Sigmoid colon (tissue), 7 donors: ENCODE measurements around the gene SLC34A2. TPM values are rescaled to one million over a fixed set of nuclear protein-coding genes. Genes with fewer than 3 reads are reported as not detected.
"Not testable (repeated sequence)": the region's sequence is repeated elsewhere in the genome, so short reads cannot be mapped to it uniquely, and the experiment has no call there.

ENCODE experiments used
- DNase-seq: peaks from one replicate; pipeline ENCODE4 v3.0.0-alpha.2; 2019
- H3K27ac ChIP-seq, 4 donors: fragments of 200-600 bp; sonication (generic); one replicate each; pipeline ENCODE4 v1.5.1; 2016 to 2019; ENCODE audit warnings: mild to moderate bottlenecking in 1 of 4
- H3K27me3 ChIP-seq, 3 donors: fragments of 200-600 bp; sonication (generic); one replicate each; pipeline ENCODE4 v1.5.1; 2019; ENCODE audit warnings: mild to moderate bottlenecking in 1 of 3
- H3K36me3 ChIP-seq, 4 donors: fragments of 200-600 bp; sonication (generic); one replicate each; pipeline ENCODE4 v1.5.1; 2016 to 2019
- H3K4me1 ChIP-seq, 4 donors: fragments of 200-600 bp; sonication (generic); one replicate each; pipeline ENCODE4 v1.5.1; 2017 to 2019
- H3K4me3 ChIP-seq, 4 donors: fragments of 200-600 bp; sonication (generic); one replicate each; pipeline ENCODE4 v1.5.1; 2017 to 2019; ENCODE audit warnings: mild to moderate bottlenecking in 2 of 4, moderate library complexity in 1 of 4
- H3K9me3 ChIP-seq, 4 donors: fragments of 200-600 bp in 3 of 4; sonication (generic) in 3 of 4; one replicate each; pipeline versions ENCODE4 v1.5.1 to v1.6.1; 2013 to 2019
- EP300 ChIP-seq, 4 donors: sonication (generic); formaldehyde crosslinking; IDR thresholded peaks; one replicate each; pipeline ENCODE4 v1.6.1; 2017; ENCODE audit warnings: antibody characterized with exemption in 4 of 4
- POLR2A ChIP-seq, 2 donors: fragments of 450-650 bp; IDR thresholded peaks; one replicate each; pipeline ENCODE4 v1.6.1; 2016; ENCODE audit warnings: antibody characterized with exemption in 2 of 2, mild to moderate bottlenecking in 2 of 2, moderate library complexity in 2 of 2
- POLR2AphosphoS5 ChIP-seq, 4 donors: sonication (generic); formaldehyde crosslinking; IDR thresholded peaks; one replicate each; pipeline ENCODE4 v1.6.1; 2017; ENCODE audit warnings: antibody characterized with exemption in 4 of 4
- WGBS, 2 donors: extraction: QIAGEN DNeasy Blood & Tissue Kit; methylation state at CpG; one replicate each; pipeline ENCODE4 v1.1.7; 2013; 5-methylcytosine and 5-hydroxymethylcytosine counted together
- intact Hi-C: fragments of 100-400 bp; cut with DNase I; formaldehyde crosslinking; loops from one replicate; pipeline ENCODE4 v1.15.1; 2023
- polyA plus RNA-seq, 3 donors: library from polyadenylated mRNA; stranded (reverse); fragments of 200-250 nt; gene quantifications; one replicate each; pipeline ENCODE4 v1.2.3, GENCODE V29; 2013
- total RNA-seq, 4 donors: library from RNA; depleted of rRNA; stranded (reverse); fragments of >200 nt; gene quantifications; one replicate each; pipeline ENCODE4 v1.1.0, GENCODE V29; 2016
- TF ChIP-seq, protein P1 (sequence below), 4 experiments: fragments of 450-650 bp in 3 of 4; fragments of 200-600 bp in 1 of 4; IDR thresholded peaks; one replicate each; pipeline ENCODE4 v1.5.1; 2016 to 2019; ENCODE audit warnings: antibody characterized with exemption in 4 of 4, mild to moderate bottlenecking in 3 of 4, moderate library complexity in 2 of 4
- donor health status: healthy with polysubstance abuse.
- donor health status: Bipolar disorder and iron deficiency.
- donor health status: healthy.

The SLC34A2 gene
- not detected for total RNA-seq
- polyA plus RNA-seq = under 1 TPM in 2 of 3 donors, not detected in 1; 0.03 to 0.60 TPM

DNA sequence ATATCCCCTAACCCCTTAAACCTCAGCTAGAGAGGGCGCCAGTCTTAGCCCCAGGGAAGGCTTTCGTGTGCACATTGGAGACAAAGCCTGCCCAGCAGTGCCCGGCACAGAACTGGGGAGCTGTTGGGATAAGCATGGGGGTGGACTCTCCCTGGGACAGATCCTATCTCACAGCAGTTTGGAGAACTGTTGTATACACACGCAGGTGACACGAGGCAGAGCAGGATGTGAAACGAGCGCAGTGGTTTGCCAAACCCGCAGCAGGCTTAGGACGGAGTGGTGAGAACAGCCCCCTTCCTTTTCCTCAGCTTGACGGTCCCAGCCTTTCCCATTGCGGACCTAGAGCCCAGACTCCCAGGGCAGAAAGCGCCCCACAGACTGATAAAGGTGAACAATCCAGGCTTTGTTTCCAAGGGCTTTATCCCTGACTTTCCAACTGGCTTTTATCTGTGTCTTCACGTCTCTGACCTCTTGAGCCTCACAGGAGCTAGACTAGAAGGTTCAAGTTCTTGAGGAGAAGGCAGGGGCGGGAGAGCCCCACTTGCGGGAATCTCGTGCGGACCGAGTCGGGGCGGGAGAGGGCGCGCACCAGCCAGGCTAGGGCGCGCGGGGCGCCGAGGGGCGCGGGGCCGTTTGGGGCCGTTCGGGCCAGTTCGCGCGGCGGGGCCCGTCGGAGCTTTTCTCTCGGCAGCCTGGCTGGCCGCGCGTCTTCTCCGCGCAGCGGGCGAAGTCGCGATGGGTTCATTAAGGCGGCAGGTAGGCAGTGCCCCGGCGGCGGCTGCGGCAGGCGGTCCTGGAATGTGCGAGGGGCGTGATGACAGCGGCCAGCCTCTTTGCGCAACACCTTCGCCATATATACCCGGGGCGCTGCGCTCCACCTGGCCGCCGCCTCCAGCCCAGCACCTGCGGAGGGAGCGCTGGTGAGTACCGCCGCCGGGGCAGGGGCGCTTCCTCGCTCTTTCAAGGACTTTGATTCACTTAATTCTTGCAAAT lies at the start of gene SLC34A2:
SLC34A2 (plus strand) TSS at position 881 of the 993 bp plus-strand sequence. CDS start 6,650 bp downstream, outside the sequence.
- peaks cover 4 to 28% (median 14%) of the 10 kb centered on the region in 3 donors for H3K27me3 ChIP-seq
- no peak within 1 kb of the TSS for H3K27ac ChIP-seq

DNA sequence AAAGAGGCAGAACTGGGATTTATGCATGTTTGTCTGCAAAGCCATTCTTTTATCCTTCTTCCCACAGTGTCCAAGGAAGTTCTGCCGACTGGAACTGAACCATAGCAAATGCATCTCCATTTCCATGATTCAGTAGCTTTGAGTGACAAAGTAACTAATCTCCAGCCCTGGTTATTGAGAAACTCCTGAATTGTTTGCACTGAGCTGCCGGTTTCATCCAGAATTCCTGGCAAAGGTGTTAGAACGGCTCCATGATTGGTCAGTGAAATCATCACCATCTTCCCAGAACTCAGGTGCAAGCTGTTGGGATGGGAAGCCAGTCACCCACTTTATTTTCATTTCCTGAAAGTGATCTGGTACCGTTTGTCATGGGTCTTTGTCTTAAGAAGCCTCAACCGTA lies 47.0 kb upstream of the SLC34A2 start:
- no peaks in the 10 kb centered on the region for H3K36me3 ChIP-seq
- TF ChIP-seq EP300 (IDR thresholded peaks at IDR 0.05) = no peak
- TF ChIP-seq POLR2A (IDR thresholded peaks at IDR 0.05) = no peak
- TF ChIP-seq, protein P1, sequence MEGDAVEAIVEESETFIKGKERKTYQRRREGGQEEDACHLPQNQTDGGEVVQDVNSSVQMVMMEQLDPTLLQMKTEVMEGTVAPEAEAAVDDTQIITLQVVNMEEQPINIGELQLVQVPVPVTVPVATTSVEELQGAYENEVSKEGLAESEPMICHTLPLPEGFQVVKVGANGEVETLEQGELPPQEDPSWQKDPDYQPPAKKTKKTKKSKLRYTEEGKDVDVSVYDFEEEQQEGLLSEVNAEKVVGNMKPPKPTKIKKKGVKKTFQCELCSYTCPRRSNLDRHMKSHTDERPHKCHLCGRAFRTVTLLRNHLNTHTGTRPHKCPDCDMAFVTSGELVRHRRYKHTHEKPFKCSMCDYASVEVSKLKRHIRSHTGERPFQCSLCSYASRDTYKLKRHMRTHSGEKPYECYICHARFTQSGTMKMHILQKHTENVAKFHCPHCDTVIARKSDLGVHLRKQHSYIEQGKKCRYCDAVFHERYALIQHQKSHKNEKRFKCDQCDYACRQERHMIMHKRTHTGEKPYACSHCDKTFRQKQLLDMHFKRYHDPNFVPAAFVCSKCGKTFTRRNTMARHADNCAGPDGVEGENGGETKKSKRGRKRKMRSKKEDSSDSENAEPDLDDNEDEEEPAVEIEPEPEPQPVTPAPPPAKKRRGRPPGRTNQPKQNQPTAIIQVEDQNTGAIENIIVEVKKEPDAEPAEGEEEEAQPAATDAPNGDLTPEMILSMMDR (IDR thresholded peaks at IDR 0.05) = no peak
- no peak for TF ChIP-seq POLR2AphosphoS5 (IDR thresholded peaks at IDR 0.05)
- intact Hi-C loops = no loop called here
- no peaks in the 10 kb centered on the region for H3K9me3 ChIP-seq
- H3K4me1 ChIP-seq = no peaks in the 10 kb centered on the region
- H3K27ac ChIP-seq = no peak overlapping the region
- 56 to 75% methylated on average over 5 of the region's 5 CpGs for WGBS, 2 donors
- H3K4me3 ChIP-seq = no peak overlapping the region
- no peaks in the 10 kb centered on the region for H3K27me3 ChIP-seq
- no peak for DNase-seq

More for the DNA sequence above, at the start of gene SLC34A2:
- Histone ChIP-seq H3K36me3 (no peaks in the 10 kb centered on the region), H3K4me3 (peak within 1 kb of the TSS in 1 of 4 donors; percentile 16), H3K4me1 (peaks cover 0 to 7% (median 3%) of the 10 kb centered on the region in 4 donors), H3K9me3 (no peaks in the 10 kb centered on the region)
- 3 to 5% methylated on average over 71 of the region's 71 CpGs for WGBS, 2 donors
- no peak for DNase-seq
- TF ChIP-seq POLR2A (IDR thresholded peaks at IDR 0.05) (no peak), EP300 (IDR thresholded peaks at IDR 0.05) (no peak), POLR2AphosphoS5 (IDR thresholded peaks at IDR 0.05) (no peak)
- TF ChIP-seq, protein P1 (IDR thresholded peaks at IDR 0.05) = no peak
- intact Hi-C loops = no loop called here

GRCh38 chr4:25609976-25610375 lies 45.7 kb upstream of the SLC34A2 start:
- Histone ChIP-seq H3K27me3 (no peaks in the 10 kb centered on the region), H3K4me3 (no peak overlapping the region), H3K36me3 (no peaks in the 10 kb centered on the region), H3K9me3 (no peaks in the 10 kb centered on the region), H3K4me1 (no peaks in the 10 kb centered on the region), H3K27ac (no peak overlapping the region)
- intact Hi-C loops = no loop called here
- DNase-seq = no peak
- 91 to 93% methylated on average over 5 of the region's 5 CpGs for WGBS, 2 donors
- TF ChIP-seq EP300 (IDR thresholded peaks at IDR 0.05) (no peak), POLR2A (IDR thresholded peaks at IDR 0.05) (no peak), POLR2AphosphoS5 (IDR thresholded peaks at IDR 0.05) (no peak)
- TF ChIP-seq, protein P1 (IDR thresholded peaks at IDR 0.05) = no peak

- DNase-seq, intact Hi-C loops, H3K4me1 ChIP-seq, H3K9me3 ChIP-seq, H3K4me3 ChIP-seq, H3K27me3 ChIP-seq, H3K36me3 ChIP-seq, H3K27ac ChIP-seq: not testable (repeated sequence)
- WGBS, 2 donors = 79 to 86% methylated on average over 9 of the region's 9 CpGs
These were observed 42.0 kb upstream of the SLC34A2 start for GRCh38 chr4:25613613-25614012.

GRCh38 chr4:25614807-25615206 lies 40.8 kb upstream of the SLC34A2 start:
- H3K27me3 ChIP-seq = no peaks in the 10 kb centered on the region
- no peaks in the 10 kb centered on the region for H3K9me3 ChIP-seq
- intact Hi-C loops = no loop called here
- no peaks in the 10 kb centered on the region for H3K4me1 ChIP-seq
- WGBS, 2 donors = 89 to 90% methylated on average over 6 of the region's 6 CpGs
- no peak for DNase-seq
- no peak for TF ChIP-seq EP300 (IDR thresholded peaks at IDR 0.05)
- no peak for TF ChIP-seq POLR2A (IDR thresholded peaks at IDR 0.05)
- TF ChIP-seq POLR2AphosphoS5 (IDR thresholded peaks at IDR 0.05) = no peak
- TF ChIP-seq, protein P1 (IDR thresholded peaks at IDR 0.05) = no peak
- H3K4me3 ChIP-seq = no peak overlapping the region
- H3K36me3 ChIP-seq = no peaks in the 10 kb centered on the region
- H3K27ac ChIP-seq = no peak overlapping the region
